Prostate gland (tissue), 2 donors: Measurements from ENCODE around the gene EEF1A2. TPM values are rescaled to one million over a fixed set of nuclear protein-coding genes. Genes with fewer than 3 reads are reported as not detected.
A peak's percentile ranks its signal among the peaks of the same experiment; 100 is the strongest.

Source experiments
- DNase-seq: peaks from one replicate; pipeline ENCODE4 v3.0.0-alpha.2; 2019; ENCODE audit warnings: low spot score
- H3K27ac ChIP-seq, 2 donors: fragments of 200-600 bp; sonication (generic); 2 replicates each; pipeline ENCODE4 v1.5.1; 2017 to 2019
- H3K27me3 ChIP-seq: fragments of 200-600 bp; sonication (generic); replicated peaks from 2 replicates; pipeline ENCODE4 v1.5.1; 2019; ENCODE audit not compliant: insufficient read depth
- H3K36me3 ChIP-seq, 2 donors: fragments of 200-600 bp; sonication (generic); 1 replicate in 1 of 2; 2 replicates in 1 of 2; pipeline versions ENCODE4 v1.5.1 to v1.8.1; 2017 to 2019
- H3K4me1 ChIP-seq: fragments of 200-600 bp; sonication (generic); replicated peaks from 2 replicates; pipeline ENCODE4 v1.5.1; 2019
- H3K4me3 ChIP-seq, 2 donors: fragments of 200-600 bp; sonication (generic); 2 replicates each; pipeline ENCODE4 v1.5.1; 2017 to 2019
- H3K9me3 ChIP-seq: fragments of 200-600 bp; sonication (generic); 2 replicates; pipeline ENCODE4 v1.5.1; 2017
- POLR2A ChIP-seq: fragments of 450-650 bp; IDR thresholded peaks from one replicate; pipeline ENCODE4 v1.6.1; 2016; ENCODE audit warnings: antibody characterized with exemption, mild to moderate bottlenecking
- POLR2AphosphoS5 ChIP-seq: sonication (generic); formaldehyde crosslinking; IDR thresholded peaks from one replicate; pipeline ENCODE4 v1.6.1; 2017; ENCODE audit warnings: antibody characterized with exemption
- WGBS: methylation state at CpG from one replicate; pipeline ENCODE4 v1.1.5; 2018; 5-methylcytosine and 5-hydroxymethylcytosine counted together
- intact Hi-C: fragments of 100-400 bp; cut with DNase I; formaldehyde crosslinking; loops from one replicate; pipeline ENCODE4 v1.14.2; 2022
- total RNA-seq, 2 donors: library from RNA; depleted of rRNA; stranded (reverse); fragments of >200 nt; gene quantifications; one replicate each; pipeline ENCODE4 v1.1.0, GENCODE V29; 2016
- TF ChIP-seq, protein P1 (sequence below), 4 experiments: fragments of 200-600 bp in 2 of 4; fragments of 450-650 bp in 2 of 4; sonication (generic) in 2 of 4; IDR thresholded peaks; 1 replicate in 3 of 4; 2 replicates in 1 of 4; pipeline ENCODE4 v1.5.1; 2016 to 2019; ENCODE audit warnings: antibody characterized with exemption in 4 of 4, mild to moderate bottlenecking in 2 of 4, moderate library complexity in 2 of 4

EEF1A2 gene
- total RNA-seq, 2 donors from 2014 or later, result 13.4 to 20.9 TPM

DNA sequence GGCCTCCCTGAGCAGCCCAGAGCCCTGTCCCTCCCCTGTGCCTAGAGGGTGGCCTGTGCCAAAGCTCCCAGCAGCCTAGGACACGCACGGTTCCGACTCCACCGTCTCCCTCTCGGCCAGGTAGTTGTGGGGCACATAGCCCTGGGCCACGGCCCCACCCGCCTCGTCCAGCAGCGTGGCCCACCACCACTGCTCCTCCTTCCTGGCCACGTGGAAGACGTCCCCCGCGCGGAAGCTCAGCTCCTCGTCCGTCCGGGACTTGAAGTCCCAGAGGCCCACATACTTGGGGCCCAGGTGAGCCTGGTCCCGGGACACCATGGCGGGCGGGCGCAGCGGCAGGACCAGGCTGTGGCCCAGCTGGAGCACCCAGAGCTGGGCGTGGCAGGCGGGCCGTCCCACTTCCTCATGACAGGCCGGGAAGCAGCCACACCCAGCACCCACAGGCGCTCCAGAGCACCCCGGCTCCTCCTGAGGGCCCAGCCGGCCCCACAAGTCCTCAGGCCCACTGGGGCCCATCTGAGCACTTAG is 38.2 kb upstream of the EEF1A2 start, which contains the start of gene PTK6:
TSS of gene PTK6 (minus strand) at position 380 of the 528 bp plus-strand sequence. CDS start at position 318, 62 bp downstream.
- Histone ChIP-seq H3K27me3 (no peaks in the 10 kb centered on the region), H3K9me3 (no peaks in the 10 kb centered on the region), H3K4me3 (peak within 1 kb of the TSS in 1 of 2 donors; percentile 17), H3K27ac (peak within 1 kb of the TSS; percentile 73 to 80), H3K4me1 (peaks cover 5% of the 10 kb centered on the region), H3K36me3 (no peaks in the 10 kb centered on the region)
- WGBS, result 76% methylated on average over 27 of the region's 29 CpGs
- no peak for TF ChIP-seq POLR2AphosphoS5
- DNase-seq, result no peak
- intact Hi-C loops, result loop anchor here (5.0 to 10.0 kb wide), 2 partner anchors 328 to 435 kb away; partner anchors contain the start of genes ABHD16B and TPD52L2

DNA sequence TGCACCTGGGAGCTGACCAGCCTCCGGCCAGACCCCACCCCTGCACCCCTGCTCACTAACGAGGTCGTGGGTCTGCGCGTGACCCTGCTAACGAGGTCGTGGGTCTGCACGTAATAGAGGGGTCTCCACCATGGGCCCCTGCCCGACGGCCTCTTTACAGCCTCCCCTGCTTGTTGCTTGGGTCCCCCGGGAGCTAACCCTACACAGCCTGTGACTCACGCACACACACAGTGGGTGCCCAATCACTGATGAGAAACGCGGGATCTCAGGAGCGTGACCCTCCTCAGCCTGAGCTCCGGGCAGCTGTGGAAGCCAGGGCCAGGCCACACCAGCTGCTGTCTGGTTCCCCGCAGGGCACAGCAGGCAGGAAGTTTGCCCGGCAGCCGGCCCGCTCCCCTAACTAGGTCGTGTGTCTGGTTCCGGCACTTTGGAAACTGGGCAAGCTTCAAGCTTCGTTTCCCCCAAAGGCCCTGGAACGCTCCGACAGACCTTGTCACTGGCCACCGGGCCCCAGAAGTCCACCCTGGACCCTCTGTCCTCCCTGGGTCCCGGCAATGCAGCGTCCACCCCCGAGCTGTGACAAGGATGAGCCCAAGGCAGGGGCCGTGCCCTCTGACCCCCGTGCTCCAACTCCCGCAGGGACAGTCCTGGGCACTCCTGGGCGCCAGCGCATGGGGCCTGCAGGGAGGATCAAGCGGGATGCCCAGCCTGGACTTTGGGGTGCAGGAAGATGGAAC is 37.5 kb upstream of the EEF1A2 start:
- TF ChIP-seq POLR2AphosphoS5 (no peak), POLR2A (no peak)
- TF ChIP-seq, protein P1, sequence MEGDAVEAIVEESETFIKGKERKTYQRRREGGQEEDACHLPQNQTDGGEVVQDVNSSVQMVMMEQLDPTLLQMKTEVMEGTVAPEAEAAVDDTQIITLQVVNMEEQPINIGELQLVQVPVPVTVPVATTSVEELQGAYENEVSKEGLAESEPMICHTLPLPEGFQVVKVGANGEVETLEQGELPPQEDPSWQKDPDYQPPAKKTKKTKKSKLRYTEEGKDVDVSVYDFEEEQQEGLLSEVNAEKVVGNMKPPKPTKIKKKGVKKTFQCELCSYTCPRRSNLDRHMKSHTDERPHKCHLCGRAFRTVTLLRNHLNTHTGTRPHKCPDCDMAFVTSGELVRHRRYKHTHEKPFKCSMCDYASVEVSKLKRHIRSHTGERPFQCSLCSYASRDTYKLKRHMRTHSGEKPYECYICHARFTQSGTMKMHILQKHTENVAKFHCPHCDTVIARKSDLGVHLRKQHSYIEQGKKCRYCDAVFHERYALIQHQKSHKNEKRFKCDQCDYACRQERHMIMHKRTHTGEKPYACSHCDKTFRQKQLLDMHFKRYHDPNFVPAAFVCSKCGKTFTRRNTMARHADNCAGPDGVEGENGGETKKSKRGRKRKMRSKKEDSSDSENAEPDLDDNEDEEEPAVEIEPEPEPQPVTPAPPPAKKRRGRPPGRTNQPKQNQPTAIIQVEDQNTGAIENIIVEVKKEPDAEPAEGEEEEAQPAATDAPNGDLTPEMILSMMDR (IDR thresholded peaks at IDR 0.05), result no peak
- intact Hi-C loops, result loop anchor here (5.0 to 10.0 kb wide), 2 partner anchors 328 to 436 kb away; partner anchors contain the start of genes ABHD16B and TPD52L2
- H3K27ac ChIP-seq, result peak overlapping the region in 1 of 2 donors; percentile 51

GRCh38 chr20:63534831-63535651 is 36.2 kb upstream of the EEF1A2 start:
- WGBS, result 50% methylated on average over 45 of the region's 49 CpGs
- Histone ChIP-seq H3K36me3 (no peaks in the 10 kb centered on the region), H3K9me3 (no peaks in the 10 kb centered on the region), H3K27me3 (no peaks in the 10 kb centered on the region), H3K27ac (no peak overlapping the region), H3K4me3 (no peak overlapping the region), H3K4me1 (peaks cover 5% of the 10 kb centered on the region)
- intact Hi-C loops, result loop anchor here (5.0 to 10.0 kb wide), 2 partner anchors 330 to 437 kb away; partner anchors contain the start of genes ABHD16B and TPD52L2
- TF ChIP-seq POLR2AphosphoS5 (no peak), POLR2A (no peak)
- TF ChIP-seq, protein P1 (IDR thresholded peaks at IDR 0.05), result no peak
- no peak for DNase-seq

More for the DNA sequence above, 37.5 kb upstream of the EEF1A2 start:
- 60% methylated on average over 23 of the region's 35 CpGs for WGBS
- Histone ChIP-seq H3K9me3 (no peaks in the 10 kb centered on the region), H3K36me3 (no peaks in the 10 kb centered on the region), H3K27me3 (no peaks in the 10 kb centered on the region), H3K4me1 (peaks cover 5% of the 10 kb centered on the region), H3K4me3 (no peak overlapping the region)
- no peak for DNase-seq

DNA sequence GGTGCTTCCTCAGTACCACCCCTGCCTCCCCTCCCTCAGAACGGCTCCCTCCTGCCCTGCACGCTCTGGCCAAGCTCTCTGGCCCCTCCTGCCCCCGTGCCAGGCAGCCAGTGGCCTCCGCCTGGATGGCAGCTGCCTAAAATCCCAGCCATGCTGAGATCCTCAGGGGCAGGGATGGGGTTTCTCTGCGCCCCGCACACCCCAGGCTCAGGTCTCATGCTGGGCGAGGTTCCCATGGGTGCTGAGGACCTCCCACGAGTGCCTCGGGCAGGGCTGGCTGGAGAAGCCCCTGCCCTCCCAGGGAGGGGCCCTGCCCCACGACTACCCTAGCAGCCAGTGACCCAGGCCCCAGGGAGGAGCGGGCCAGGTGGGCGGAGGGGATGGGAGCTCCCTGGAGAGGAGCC is 35.5 kb upstream of the EEF1A2 start:
- Histone ChIP-seq H3K9me3 (no peaks in the 10 kb centered on the region), H3K27ac (no peak overlapping the region), H3K27me3 (no peaks in the 10 kb centered on the region), H3K36me3 (no peaks in the 10 kb centered on the region), H3K4me3 (no peak overlapping the region), H3K4me1 (peaks cover 5% of the 10 kb centered on the region)
- intact Hi-C loops, result loop anchor here (10.0 kb wide), 1 partner anchor 330 kb away; the partner anchor contains the start of genes ABHD16B and TPD52L2
- WGBS, result 30% methylated on average over 12 of the region's 12 CpGs
- TF ChIP-seq, protein P1 (IDR thresholded peaks at IDR 0.05), result no peak
- TF ChIP-seq POLR2A (no peak), POLR2AphosphoS5 (no peak)
- no peak for DNase-seq
